Stimulated activated CD4-positive, alpha-beta T cell treated with anti-CD3 and anti-CD28 coated beads, Interleukin-2, amount 100 ng/mL, for 4 hours (primary cell): ENCODE measurements around the gene ULK1.
"Not testable (repeated sequence)": the region's sequence is repeated elsewhere in the genome, so short reads cannot be mapped to it uniquely, and the experiment has no call there.

Experiments used
- DNase-seq: peaks from one replicate; pipeline ENCODE4 v3.0.0-alpha.2; 2020; ENCODE audit warnings: low read depth

Gene ULK1

DNA sequence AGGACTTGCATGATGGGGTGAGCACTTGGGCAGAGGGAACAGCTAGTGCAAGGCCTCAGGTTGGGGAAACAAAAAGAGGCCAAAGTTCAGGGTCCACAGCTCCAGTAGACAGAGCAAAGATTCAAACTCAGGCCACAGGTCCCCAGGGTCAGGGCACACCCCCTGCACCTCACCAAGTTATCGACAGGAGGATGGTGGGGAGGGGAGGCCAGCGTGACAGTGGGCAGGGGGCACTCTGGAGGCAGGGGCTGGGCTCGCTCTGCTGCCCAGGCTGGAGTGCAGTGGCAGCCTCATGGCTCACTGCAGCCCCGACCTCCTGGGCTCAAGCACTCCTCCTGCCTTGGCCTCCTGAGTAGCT lies 32.4 kb upstream of the ULK1 start:
- DNase-seq = no peak

DNA sequence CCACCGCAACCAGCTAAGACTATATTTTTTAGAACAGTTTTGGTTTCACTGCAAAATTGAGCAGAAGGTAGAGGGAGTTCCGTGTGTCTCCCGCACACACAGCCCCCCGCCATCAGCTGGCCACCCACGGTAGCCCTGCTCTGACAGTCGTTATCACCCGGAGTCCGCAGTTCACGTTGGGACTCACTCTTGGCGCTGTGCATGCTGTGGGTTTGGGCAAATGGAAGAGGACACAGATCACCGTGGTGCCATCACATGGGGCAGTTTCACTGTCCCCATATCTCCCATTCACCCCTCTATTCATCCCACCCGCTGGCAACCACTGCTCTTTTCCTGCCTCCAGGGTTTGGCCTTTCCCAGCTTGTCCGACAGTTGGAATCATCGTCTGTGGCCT lies 31.8 kb upstream of the ULK1 start:
- DNase-seq = no peak

DNA sequence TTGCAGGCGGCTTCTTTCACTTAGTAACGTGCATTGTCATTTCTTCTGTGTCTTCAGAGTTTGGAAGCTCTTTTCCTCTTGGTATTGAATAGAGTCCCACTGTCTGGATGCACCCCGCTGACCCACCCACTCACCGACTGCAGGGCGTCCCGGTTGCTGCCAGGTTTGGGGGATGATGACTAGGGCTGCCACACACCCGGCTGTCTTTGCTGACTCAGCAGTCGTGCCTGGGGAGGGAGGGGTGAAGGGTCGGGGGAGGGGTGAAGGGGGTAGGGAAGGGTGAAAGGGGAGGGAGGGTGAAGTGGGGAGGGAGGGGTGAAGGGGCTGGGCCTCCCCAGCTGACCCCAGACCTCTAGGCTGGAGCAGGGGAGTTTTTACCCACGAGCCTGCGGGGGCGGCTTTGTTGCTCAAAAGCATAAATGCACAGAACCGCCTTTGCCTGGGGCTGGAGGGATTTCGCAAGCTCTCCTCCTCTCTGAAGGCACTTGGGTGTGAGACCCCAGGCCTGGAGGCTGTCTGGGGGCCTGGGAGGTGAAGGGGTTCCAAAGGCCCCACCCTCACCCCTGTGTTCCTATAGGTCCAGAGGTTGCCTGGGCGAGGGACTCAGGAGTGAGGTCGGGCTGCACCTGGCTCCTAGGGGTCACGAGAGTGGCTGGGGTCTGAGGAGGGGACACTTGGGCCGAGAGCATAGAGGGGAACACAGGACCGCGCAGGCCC lies 31.3 kb upstream of the ULK1 start:
- no peak for DNase-seq

DNA sequence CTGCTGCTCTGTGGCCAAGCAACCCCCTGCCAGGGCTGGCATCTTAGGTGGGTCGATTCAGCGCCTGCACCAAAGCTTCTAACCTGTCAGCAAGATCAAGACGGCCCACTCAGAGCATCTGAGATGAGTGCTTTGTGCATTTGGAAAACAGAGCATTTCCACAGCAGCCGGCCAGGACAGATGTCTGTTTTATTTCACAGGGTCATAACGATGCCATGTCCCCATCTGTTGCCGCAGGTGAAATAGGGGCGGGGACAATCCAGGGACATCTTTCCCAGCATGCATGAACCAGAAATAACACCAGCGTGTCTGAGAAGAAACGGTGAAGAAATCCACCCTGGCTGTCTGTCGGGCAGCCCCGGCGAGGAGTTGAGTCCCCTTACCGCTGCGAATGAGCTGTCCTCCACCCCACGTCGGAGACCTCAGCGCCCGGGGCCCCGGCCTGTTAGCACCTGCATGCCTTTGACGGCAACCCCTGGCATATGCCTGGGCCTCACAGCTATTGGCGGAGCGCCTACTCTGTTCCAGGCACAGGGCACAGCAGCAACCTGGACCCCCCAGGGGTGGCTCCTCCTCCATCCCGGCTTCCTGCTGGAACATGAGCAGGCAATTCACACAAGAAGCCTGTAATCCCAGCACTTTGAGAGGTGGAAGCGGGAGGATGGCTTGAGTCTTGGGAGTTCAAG lies 30.6 kb upstream of the ULK1 start:
- DNase-seq = no peak

DNA sequence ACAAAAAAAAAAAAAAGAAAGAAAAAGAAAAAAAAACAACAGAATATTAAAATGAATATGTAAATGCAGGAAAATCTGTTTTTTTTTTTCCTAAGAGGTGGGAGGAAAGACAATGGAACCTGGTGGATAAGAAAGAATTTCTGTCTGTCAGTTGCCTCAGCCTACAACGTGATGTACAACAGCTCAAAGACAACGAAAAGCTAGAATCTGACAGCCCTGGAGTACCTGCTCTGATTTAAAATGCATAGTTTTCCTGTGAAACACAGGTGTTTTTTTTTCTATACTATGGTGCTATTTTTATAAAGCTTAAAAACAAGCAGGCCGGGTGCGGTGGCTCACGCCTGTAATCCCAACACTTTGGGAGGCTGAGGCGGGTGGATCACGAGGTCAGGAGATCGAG lies 30.0 kb upstream of the ULK1 start:
- no peak for DNase-seq

DNA sequence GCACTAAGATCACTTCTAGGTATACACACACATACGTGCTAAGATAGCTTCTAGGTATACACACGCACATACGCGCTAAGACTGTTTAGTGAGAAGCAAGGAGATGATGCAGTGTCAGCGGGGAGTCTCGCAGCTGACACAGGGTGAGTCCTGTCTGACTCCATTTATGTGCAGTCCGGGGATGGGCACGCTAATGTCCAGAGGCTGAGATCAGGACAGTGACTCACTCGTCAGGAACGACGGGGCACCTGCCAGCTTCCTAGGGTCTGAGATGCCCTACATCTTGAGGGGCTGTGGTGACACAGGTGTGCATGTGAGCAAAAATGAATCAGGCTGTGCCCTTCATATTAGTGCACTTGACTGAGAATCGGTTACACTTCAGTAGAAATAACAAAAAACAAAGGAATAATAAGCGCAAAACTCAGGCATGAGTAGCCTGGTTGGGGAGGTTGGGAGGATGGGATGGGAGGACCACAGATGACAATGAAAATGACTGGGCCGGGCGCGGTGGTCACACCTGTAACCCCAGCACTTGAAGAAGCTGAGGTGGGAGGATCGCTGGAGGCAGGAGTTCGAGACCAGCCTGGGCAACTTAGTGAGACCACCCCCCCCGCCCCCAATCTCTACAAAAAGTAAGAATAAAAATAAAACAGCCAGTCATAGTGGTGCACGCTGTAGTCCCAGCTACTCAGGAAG lies 29.1 kb upstream of the ULK1 start:
- no peak for DNase-seq

DNA sequence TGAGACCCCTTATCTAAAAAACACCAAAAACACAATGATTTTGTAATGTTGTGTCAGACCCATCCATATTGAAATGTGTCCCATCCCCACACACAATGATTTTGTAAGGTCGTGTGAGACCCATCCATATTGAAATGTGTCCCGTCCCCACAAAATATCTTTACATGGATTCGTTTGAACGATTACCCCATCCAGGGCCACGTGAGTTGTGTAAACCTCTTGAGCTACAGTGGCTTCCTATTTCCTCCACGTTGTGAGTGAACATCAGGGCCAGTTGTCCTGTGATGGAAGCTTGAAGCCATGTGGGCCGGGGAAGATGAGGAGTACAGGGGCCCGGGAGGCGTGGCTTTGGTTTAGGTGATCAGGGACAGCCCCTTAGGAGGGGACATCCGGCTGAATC lies 27.0 kb upstream of the ULK1 start:
- no peak for DNase-seq

DNA sequence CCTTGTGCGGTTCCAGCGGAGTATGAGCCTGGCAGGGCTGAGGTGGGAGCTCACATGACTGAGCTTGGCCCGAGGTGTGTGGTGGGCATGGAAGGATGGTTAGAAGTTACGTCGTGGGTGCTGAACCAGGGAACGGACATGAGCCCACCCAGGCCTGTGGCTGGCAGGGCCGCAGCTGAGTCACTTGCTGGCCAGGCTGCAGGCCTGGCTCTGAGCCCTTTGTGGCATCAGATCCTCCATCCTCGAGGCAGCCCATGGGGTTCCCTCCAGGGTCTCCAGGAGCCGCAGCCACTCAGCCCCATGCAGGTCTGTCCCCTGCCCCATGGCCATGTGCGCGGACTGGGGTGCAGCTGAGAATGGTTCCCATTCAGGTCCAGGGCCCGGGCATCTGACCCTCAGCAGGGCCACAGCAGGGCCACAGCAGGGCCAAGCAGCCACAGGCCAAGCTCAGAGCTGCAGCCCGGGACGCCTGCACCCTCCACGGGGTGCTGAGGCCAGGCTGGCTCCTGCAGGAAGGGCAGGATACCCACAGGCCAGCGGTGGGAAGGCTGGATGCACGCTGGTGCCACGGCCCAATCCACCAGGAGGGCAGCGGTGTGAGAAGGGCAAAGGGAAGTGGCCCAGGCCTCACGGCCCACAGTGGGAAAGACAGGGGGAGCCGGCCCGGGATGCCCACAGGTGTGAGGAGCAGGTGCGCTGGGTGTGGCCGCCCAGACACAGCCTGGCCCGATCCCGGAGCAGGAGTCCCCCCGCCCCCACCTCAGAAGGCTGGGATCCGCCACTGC lies 26.3 kb upstream of the ULK1 start:
- DNase-seq = no peak

DNA sequence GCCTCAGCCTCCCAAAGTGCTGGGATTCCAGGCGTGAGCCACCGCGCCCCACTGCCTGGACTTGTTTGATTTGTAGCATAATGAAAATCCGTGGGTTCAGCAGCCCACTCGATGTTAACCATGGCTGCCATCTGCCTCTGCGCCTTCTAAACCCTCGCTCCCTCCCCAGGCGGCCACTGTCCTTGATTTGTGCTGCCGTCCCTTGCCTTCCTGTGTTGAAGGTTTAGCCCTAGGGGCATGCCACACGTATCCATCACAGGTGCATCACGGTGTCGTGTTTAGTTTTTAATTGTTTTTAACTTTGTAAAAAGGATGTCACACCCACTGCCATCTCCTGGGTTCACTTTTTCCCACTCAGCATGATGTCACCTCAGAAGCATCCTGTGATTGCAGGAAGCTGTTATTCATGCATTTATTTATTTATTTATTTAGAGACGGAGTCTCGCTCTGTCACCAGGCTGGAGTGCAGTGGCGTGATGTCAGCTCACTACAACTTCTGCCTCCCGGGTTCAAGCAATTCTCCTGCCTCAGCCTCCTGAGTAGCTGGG lies 24.5 kb upstream of the ULK1 start:
- no peak for DNase-seq

DNA sequence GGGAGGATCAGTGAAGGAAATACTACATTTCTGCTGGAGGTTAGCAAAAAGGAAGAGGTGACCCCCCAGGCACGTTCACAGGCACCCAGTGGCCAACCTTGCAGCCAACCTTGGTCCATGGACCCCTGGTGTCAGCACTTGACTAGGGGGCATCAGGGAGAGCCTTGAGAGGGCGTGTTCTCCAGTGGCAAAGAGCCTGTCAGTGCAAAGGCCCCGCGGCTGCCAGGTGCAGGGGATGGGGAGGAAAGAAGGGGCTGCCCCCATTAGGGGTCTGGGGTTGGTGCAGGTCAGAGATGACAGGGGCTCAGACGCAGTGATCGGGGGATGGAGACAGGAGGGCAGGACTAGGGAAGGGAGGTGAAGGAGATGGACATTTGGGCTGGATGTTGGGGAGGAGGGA lies 22.7 kb upstream of the ULK1 start:
- DNase-seq = no peak

DNA sequence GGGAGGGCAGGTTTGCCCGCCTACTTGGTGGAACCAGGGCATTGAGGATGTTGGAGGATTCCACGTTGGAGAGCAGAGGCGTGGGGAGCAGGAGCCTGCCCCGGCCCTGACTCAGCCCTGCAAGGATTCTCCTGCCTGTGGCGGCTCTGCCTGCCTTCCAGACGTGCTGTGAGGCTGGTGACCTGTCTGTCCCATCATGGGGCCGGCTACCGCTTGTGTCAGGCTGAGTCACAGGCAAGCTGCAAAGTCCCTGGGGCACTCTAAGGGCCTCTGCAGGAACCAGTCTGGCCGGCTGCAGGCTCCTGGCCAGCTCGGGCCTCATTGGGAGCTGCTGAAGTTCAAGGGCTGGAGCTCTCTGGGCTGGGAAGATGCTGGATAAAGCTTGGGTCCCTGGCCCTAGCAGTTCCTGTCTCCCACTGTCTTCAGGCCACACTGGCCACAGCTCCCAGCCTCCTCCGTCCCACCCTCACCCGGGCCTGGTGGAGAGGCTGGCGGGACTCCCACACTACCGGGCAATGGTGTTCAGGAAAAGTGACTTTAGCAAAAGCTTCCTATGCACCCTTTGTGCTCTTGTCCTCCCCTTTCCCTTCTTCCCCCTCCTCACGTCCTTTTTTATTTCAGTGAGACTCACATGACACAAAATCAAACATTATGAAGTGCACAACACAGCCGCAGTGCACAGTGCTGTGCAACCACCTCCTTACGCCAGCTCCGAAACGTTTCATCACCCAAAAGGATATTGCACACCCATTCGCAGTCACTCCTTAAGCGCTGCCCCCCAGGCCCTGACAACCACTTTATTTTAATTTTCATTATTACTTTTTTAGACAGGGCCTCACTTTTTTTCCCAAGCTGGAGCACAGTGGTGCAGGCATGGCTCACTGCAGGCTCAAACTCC lies 22.0 kb upstream of the ULK1 start:
- no peak for DNase-seq

DNA sequence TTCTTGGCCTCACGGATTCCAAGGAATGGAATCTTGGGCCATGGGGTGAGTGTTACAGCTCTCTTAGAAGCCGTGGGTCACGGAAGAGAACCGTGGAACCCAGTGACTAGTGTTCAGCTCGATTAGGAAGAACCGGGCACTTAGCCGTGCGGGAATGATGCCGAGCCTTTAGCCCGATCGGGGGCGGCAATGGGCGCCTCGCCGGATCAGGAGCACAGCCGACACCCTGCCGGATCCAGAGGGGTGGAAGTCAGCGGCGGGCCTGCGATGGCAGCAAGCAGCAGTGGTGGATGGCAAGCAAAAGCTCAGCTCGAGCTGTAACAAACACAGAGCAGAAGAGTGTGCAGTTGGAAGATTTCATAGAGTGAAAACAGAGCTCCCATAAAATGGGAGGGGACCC lies 21.1 kb upstream of the ULK1 start:
- DNase-seq = no peak

DNA sequence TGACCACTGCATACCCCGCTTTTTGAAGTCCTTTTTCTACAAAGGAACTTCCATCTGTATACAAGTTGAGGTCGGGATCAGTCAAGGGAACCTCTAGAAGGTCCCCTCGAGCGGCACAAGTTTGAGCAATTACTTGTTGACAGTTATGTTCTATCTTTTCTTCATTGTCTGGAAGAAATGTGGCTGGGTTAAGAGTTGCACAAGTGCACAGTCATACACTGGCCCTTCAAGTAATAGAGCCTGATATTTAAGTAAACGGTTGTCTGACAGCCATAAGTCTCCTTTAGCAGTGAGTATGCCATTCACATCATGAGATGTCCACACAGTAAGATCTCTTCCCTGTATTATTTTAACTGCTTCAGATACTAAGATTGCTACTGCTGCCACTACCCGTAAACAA lies 19.4 kb upstream of the ULK1 start:
- DNase-seq = not testable (repeated sequence)

DNA sequence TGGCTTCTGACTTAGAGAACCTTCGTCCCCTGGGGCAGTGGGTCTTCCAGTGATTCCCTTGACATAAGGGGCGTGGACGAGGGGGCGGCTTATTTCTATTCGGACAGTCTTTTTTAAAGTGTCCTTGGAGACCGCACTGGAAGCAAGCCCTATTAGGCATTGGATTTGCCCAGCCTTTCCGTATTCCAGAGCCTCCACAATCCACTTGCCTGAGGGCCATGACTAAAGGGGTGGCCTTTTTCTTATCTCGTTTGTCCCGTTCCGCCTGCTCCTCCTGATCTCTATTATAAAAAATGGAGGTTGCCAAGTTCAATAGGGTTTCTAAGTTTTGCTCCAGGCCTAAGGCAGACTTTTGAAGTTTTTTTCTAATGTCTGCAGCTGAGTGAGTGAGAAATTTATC lies 17.2 kb upstream of the ULK1 start:
- DNase-seq = not testable (repeated sequence)

DNA sequence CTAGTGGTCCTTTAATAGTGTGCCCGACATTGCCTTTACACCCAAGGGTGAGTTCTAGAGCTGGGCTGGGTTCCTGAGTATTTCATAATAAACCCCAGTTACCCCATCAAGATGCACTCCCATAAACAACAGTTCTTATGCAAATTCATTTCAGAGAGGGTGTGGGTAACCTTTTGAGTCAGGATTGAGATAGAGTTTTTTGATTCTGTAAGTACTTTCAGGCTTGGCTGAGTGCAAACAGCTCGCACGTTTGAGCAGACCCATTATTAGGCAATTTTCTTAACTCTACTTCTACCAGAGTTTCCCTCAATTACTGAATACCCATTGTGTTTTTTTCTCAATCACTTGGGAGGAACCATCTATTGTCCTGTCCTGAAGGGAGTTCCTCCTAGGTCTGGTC lies 16.0 kb upstream of the ULK1 start:
- DNase-seq = not testable (repeated sequence)

DNA sequence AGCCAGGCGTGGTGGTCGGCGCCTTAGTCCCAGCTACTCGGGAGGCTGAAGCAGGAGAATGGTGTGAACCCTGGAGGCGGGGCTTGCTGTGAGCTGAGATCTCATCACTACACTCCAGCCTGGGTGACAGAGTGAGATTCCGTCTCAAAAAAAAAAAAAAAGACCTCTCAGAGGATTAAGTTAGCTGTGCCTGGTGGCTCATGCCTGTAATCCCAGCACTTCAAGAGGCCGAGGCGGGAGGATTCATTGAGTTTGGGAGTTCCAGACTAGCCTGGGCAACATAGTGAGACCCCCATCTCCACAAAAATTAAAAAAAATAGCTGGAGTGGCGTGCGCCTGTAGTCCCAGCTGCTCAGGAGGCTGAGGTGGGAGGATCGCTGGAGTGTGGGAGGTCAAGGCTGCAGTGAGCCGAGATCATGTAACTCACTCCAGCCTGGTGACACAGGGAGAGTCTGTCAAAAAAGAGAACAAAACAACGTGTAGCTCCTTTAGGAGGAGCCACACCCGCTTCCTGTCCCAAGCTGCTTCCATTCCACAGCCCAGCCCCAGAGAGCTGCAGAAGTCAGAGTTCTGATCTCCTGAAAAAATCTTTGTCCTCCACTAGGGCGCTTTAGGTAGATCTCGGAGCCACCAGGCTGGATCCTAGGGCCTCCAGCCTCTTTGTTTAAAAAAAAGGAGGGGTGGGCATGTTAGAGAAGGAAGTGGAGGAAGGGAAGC lies 11.5 kb upstream of the ULK1 start:
- no peak for DNase-seq

DNA sequence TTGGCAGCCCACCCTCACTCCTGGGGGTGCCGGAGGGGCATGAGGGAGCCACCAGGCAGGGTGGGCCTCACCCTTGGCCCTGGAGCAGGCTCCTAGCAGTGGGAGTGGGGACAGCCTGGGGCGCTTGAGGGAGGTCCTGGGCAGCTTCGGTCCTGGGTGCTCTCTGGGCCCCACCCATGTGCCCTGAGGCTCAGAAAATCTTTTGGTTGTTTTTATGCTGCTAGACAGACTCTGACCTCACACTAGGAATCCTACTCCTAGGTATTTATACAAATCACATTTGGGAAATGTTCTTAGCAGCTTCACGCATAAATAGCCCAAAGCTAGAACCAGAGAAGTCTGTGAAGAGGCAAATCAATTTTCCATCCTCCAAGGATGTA lies 10.9 kb upstream of the ULK1 start:
- DNase-seq = no peak

DNA sequence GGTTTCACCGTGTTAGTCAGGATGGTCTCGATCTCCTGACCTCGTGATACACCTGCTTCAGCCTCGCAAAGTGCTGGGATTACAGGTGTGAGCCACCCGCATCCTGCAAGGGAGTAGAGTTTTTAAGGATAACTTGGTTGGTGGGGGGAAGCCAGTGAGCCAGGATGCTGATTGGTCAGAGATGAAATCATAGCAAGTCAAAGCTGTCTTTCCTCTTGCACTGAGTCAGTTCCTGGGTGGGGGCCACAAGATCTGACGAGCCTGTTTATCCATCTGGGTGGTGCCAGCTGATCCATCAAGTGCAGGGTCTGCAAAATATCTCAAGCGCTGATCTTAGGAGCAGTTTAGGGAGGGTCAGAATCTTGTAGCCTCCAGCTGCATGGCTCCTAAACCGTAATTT lies 9.3 kb upstream of the ULK1 start:
- DNase-seq = not testable (repeated sequence)

DNA sequence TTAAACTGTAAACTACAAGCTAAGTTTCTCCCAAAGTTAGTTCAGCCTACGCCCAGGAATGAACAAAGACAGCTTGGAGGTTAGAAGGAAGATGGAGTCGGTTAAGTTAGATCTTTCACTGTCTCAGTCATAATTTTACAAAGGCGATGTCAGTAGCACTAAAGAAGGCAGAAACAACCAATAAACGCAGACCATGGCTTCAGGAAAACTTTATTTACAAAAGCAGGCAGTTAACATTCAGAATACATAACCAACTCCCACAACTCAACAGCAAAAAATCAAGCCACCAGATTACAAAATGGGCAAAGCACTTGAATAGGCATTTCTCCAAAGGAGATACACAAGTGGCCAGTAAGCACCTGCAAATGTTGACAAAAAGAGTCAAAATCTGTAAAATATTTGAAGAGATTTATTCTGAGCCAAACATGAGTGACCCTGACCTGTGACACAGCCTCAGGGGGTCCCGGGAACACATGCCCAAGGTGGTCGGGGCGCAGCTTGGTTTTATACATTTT lies 8.8 kb upstream of the ULK1 start:
- no peak for DNase-seq

DNA sequence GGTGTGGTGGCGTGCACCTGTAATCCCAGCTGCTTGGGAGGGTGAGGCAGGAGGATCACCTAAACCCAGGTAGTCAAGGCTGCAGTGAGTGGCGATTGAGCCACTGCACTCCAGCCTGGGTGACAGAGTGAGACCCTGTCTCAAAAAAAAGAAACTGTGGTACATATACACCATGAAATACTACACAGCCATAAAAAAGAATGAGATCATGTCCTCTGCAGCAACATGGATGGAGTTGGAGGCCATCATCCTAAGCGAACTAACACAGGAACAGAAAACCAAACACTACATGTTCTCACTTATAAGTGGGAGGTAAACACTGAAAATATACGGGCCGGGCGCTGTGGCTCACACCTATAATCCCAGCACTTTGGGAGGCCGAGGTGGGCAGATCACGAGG lies 2.7 kb upstream of the ULK1 start:
- DNase-seq = not testable (repeated sequence)
